ENCODE measurements around the gene ST3GAL3. TPM values are rescaled to one million over a fixed set of nuclear protein-coding genes. Genes with fewer than 3 reads are reported as not detected.

Gene ST3GAL3
- total RNA-seq, 1 donor from 2014 or later = 20.5 TPM

GRCh38 chr1:43796111-43796581 lies 88.8 kb downstream of the ST3GAL3 start:
- no peak for ATAC-seq
- intact Hi-C loops (cut with DNase I) = loop anchor here (10.0 kb wide), 1 partner anchor 119 kb away; no protein-coding TSS in a partner anchor
- DNase-seq = no peak
- Histone ChIP-seq H3K4me3 (no peak overlapping the region), H3K4me1 (no peaks in the 10 kb centered on the region), H3K36me3 (no peaks in the 10 kb centered on the region), H3K27ac (no peak overlapping the region), H3K27me3 (no peaks in the 10 kb centered on the region), H3K9me3 (no peaks in the 10 kb centered on the region)
- TF ChIP-seq CTCF (IDR thresholded peaks at IDR 0.05) = no peak

GRCh38 chr1:43797891-43798290 lies 90.6 kb downstream of the ST3GAL3 start:
- intact Hi-C loops (cut with DNase I) = loop anchor here (10.0 kb wide), 1 partner anchor 117 kb away; no protein-coding TSS in a partner anchor
- Histone ChIP-seq H3K27ac (no peak overlapping the region), H3K4me3 (no peak overlapping the region), H3K27me3 (no peaks in the 10 kb centered on the region), H3K4me1 (no peaks in the 10 kb centered on the region), H3K36me3 (no peaks in the 10 kb centered on the region), H3K9me3 (no peaks in the 10 kb centered on the region)
- no peak for ATAC-seq
- TF ChIP-seq CTCF (IDR thresholded peaks at IDR 0.05) = no peak
- no peak for DNase-seq

- Histone ChIP-seq H3K27ac (no peak overlapping the region), H3K4me3 (no peak overlapping the region), H3K4me1 (no peaks in the 10 kb centered on the region), H3K9me3 (no peaks in the 10 kb centered on the region), H3K36me3 (no peaks in the 10 kb centered on the region), H3K27me3 (no peaks in the 10 kb centered on the region)
- no peak for ATAC-seq
- intact Hi-C loops (cut with DNase I) = loop anchor here (10.0 kb wide), 1 partner anchor 115 kb away; no protein-coding TSS in a partner anchor
- TF ChIP-seq CTCF (IDR thresholded peaks at IDR 0.05) = no peak
- no peak for DNase-seq
These were observed 92.6 kb downstream of the ST3GAL3 start for GRCh38 chr1:43799656-43800635.

- Histone ChIP-seq H3K27ac (no peak overlapping the region), H3K9me3 (no peaks in the 10 kb centered on the region), H3K4me3 (no peak overlapping the region), H3K27me3 (no peaks in the 10 kb centered on the region), H3K36me3 (no peaks in the 10 kb centered on the region), H3K4me1 (no peaks in the 10 kb centered on the region)
- TF ChIP-seq CTCF (IDR thresholded peaks at IDR 0.05) = no peak
- DNase-seq (no peak), ATAC-seq (no peak)
- intact Hi-C loops (cut with DNase I) = no loop called here
These were observed 93.4 kb downstream of the ST3GAL3 start for GRCh38 chr1:43800771-43801170.

GRCh38 chr1:43801203-43801602 lies 93.9 kb downstream of the ST3GAL3 start:
- no peak for TF ChIP-seq CTCF (IDR thresholded peaks at IDR 0.05)
- no peak for ATAC-seq
- intact Hi-C loops (cut with DNase I) = no loop called here

More at GRCh38 chr1:43801203-43801602, 93.9 kb downstream of the ST3GAL3 start:
- H3K4me1 ChIP-seq = no peaks in the 10 kb centered on the region
- H3K27me3 ChIP-seq = no peaks in the 10 kb centered on the region
- no peak overlapping the region for H3K27ac ChIP-seq
- DNase-seq = no peak
- no peak overlapping the region for H3K4me3 ChIP-seq
- H3K36me3 ChIP-seq = no peaks in the 10 kb centered on the region
- no peaks in the 10 kb centered on the region for H3K9me3 ChIP-seq

Measured in upper lobe of right lung (tissue), 1 donor.